Vagina (tissue), 2 donors: ENCODE results near the gene AGAP9.
"Not testable (repeated sequence)": the region's sequence is repeated elsewhere in the genome, so short reads cannot be mapped to it uniquely, and the experiment has no call there.

ENCODE experiments used
- CTCF ChIP-seq, 3 experiments: fragments of 450-650 bp in 2 of 3; fragments of 200-600 bp in 1 of 3; sonication (generic) in 1 of 3; IDR thresholded peaks; one replicate each; pipeline ENCODE4 v1.5.1; 2017 to 2019; ENCODE audit warnings: antibody characterized with exemption in 3 of 3, mild to moderate bottlenecking in 2 of 3, moderate library complexity in 2 of 3
- POLR2AphosphoS5 ChIP-seq, 2 donors: sonication (generic); formaldehyde crosslinking; IDR thresholded peaks; one replicate each; pipeline ENCODE4 v1.9.0; 2017; ENCODE audit warnings: antibody characterized with exemption in 2 of 2, mild to moderate bottlenecking in 2 of 2, low read depth in 1 of 2; ENCODE audit not compliant: insufficient read depth in 1 of 2

- TF ChIP-seq CTCF (IDR thresholded peaks at IDR 0.05); POLR2AphosphoS5 (IDR thresholded peaks at IDR 0.05; ENCODE audit: insufficient read depth in 1 of 2, low read depth in 1 of 2): not testable (repeated sequence)
Measured at GRCh38 chr10:47558109-47558508, 34.7 kb upstream of the AGAP9 start.
